Activated CD4-positive, CD25-positive, alpha-beta regulatory T cell treated with anti-CD3 and anti-CD28 coated beads, Interleukin-2, amount 50 U/mL, for 24 hours (primary cell): ENCODE data around the gene PRKRA.
"Not testable (repeated sequence)": the region's sequence is repeated elsewhere in the genome, so short reads cannot be mapped to it uniquely, and the experiment has no call there.

Source experiments
- ATAC-seq, 2 donors: fragments of 150-1000 bp; cut with Tn5 transposase; one replicate each; pipeline ENCODE4 v1.10.0; 2021; ENCODE audit warnings: mild to moderate bottlenecking in 1 of 2, moderate library complexity in 1 of 2

PRKRA gene

GRCh38 chr2:178457390-178457886, 6.5 kb upstream of the PRKRA start:
- no peak for ATAC-seq

GRCh38 chr2:178455947-178456346, 5.0 kb upstream of the PRKRA start:
- ATAC-seq, result no peak

DNA sequence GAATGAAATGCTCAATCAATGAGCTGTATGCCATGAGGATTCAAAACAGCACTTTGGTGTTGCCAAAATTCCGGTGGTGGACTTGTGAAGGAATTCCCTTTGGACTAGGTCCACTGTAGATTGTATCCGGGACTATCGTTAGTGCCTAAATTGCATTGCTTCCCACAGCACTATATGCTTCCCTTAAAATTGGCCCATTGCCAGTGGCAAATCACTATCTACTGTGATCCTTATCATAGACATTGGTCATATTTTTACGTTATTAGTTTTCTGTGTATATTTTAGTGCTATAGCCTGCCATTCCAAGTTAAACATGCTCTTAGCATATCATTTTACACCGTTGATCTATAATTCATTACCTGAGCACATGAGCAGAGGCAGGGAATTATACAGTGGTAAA, 1.9 kb upstream of the PRKRA start:
- no peak for ATAC-seq

DNA sequence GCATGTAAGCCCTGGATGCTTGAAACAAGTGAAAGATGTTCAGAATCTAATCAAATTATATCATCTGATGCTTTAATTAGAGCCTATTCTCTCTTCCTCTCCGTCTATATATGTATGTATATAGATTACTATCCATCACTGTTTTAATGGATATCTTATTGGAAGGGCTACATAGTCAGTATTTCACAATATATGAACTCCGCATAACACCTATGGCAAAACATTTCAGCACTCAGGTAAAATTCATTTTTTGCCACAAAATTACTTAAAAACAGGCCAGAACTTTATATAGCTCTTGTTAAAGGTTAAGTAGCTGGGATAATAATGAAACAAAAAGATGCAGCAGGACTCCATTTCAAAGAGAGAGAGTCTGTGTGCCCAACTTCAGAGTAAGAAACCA, 1.4 kb upstream of the PRKRA start:
- ATAC-seq, result no peak

DNA sequence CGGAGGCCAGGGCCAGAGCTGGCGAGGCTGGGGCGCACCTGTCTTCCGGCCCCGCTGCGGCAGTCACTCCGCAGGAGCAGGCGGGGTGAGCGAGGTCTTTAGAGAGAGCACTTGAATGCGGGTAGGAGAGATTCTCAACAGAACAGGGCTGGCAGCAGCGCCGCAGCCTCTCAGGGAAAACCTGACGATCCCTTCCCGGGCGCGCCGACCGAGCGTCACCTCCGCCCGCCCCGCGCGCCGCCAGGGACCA, 526 bp downstream of the PRKRA start:
- peak; percentile 58 to 60 for ATAC-seq

GRCh38 chr2:178449700-178450523, 1.1 kb downstream of the PRKRA start:
- ATAC-seq, result peak; percentile 10 to 15

DNA sequence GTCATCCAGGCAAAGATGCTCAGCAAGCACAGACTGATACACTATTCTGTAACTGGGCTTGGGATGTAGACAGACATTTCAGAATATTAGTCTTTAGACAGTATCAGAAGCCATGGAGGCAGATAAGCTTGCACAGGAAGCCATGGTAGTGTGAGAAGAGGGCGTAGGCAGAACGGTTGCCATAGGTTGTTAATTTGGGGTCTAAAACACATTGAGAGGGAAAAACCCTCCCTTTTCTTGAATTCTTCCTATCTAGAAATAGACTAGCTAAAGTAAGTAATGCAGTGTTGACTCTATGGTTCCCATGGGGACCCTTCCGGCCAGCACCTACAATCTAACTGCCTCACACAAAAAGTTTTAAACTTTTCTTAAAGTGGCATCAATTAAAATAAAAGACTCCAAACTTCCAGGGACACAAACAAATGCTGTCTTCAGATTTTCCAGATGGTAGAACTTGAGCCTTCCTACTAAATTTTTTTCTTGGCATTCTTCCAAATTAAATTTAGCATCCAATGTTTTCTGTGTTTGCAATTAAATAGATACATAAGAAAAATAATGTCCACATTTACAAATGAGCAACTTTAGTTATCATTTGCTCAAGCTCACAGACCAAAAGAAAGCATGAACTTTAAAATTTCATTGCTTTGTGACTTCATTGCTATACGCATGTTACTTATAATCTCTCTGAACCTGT, 1.9 kb downstream of the PRKRA start:
- ATAC-seq, result no peak

GRCh38 chr2:178441426-178441825, 9.5 kb downstream of the PRKRA start:
- no peak for ATAC-seq

GRCh38 chr2:178436662-178437061, 14.3 kb downstream of the PRKRA start:
- no peak for ATAC-seq

GRCh38 chr2:178429336-178429735, 21.6 kb downstream of the PRKRA start:
- no peak for ATAC-seq

GRCh38 chr2:178428396-178428806, 22.6 kb downstream of the PRKRA start:
- no peak for ATAC-seq

GRCh38 chr2:178427458-178427857, 23.5 kb downstream of the PRKRA start:
- no peak for ATAC-seq

GRCh38 chr2:178426388-178426787, 24.6 kb downstream of the PRKRA start:
- ATAC-seq, result no peak

- no peak for ATAC-seq
These were observed 25.6 kb downstream of the PRKRA start for GRCh38 chr2:178425255-178425827.

GRCh38 chr2:178423746-178424145, 27.2 kb downstream of the PRKRA start:
- ATAC-seq, result not testable (repeated sequence)

GRCh38 chr2:178422097-178422496, 28.9 kb downstream of the PRKRA start:
- ATAC-seq, result no peak

GRCh38 chr2:178420463-178420999, 30.4 kb downstream of the PRKRA start:
- ATAC-seq, result no peak

GRCh38 chr2:178419123-178419522, 31.9 kb downstream of the PRKRA start:
- ATAC-seq, result no peak

GRCh38 chr2:178418426-178418825, 32.5 kb downstream of the PRKRA start:
- ATAC-seq, result no peak

- no peak for ATAC-seq
These were observed 33.1 kb downstream of the PRKRA start for GRCh38 chr2:178417916-178418315.

GRCh38 chr2:178415979-178416378, 35.0 kb downstream of the PRKRA start:
- ATAC-seq, result no peak

DNA sequence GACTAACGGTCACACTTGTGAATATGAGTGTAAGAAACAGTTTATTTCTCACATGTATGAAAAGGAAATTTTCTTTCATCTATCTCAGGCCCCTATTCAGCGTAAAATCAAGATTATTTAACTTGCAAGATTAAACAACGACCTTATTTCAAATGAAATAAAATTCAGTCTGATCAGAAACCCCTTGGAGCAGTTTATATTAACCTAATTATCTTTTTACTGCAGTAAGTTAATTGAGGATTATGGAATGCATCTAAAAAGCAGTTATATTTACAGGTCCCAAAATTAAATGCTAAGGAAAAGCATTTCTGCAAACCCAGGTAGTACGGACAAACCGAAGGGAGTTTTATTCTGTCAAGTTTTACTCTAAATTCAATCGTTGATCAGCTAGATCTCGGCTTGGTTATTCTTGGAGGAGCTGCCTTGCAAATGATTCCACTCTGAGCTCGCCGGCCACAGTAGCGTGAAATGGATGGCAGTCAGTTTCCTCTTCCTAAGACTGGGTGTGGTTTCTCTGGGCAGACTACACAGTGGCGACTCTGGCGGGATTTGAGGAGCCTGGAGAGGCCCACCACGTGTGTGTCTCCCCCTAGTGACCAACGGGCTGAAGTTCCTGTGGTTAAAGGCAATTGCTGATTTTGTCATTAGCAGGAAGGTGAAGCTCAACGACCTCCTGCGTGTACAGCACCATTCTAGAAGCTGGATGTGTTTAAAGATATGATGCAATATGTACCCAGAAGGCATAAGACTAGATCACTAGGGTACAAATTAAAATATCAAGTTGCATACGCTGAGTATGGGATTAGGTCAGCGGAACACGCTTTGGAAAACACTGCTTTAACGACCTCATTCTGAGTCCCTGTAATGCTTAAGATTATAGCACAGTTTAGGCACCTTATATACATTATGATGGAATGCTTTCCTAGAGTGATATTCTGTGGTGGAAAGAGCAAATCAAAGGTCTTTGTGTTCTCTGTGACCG, 36.4 kb downstream of the PRKRA start:
- peak; percentile 72 to 73 for ATAC-seq
